ENCODE results near the gene TBC1D21. TPM values are rescaled to one million over a fixed set of nuclear protein-coding genes. Genes with fewer than 3 reads are reported as not detected.
"Not testable (repeated sequence)": the region's sequence is repeated elsewhere in the genome, so short reads cannot be mapped to it uniquely, and the experiment has no call there.

TBC1D21 gene
- total RNA-seq, 1 donor from 2014 or later = not detected

GRCh38 chr15:73927476-73928240 lies 54.3 kb downstream of the TBC1D21 start:
- no peak for DNase-seq (ENCODE audit: low read depth, low spot score)

- DNase-seq (ENCODE audit: low read depth, low spot score) = no peak
Observed at GRCh38 chr15:73928241-73928579, 54.8 kb downstream of the TBC1D21 start.

- no peak for DNase-seq (ENCODE audit: low read depth, low spot score)
Observed at GRCh38 chr15:73928971-73929627, 55.7 kb downstream of the TBC1D21 start.

GRCh38 chr15:73930371-73930770 lies 57.0 kb downstream of the TBC1D21 start:
- no peak for DNase-seq (ENCODE audit: low read depth, low spot score)

GRCh38 chr15:73930790-73931281 lies 57.5 kb downstream of the TBC1D21 start:
- DNase-seq (ENCODE audit: low read depth, low spot score) = no peak

GRCh38 chr15:73931441-73931840 lies 58.1 kb downstream of the TBC1D21 start:
- no peak for DNase-seq (ENCODE audit: low read depth, low spot score)

- DNase-seq (ENCODE audit: low read depth, low spot score) = no peak
Observed at GRCh38 chr15:73932381-73933191, 59.2 kb downstream of the TBC1D21 start.

GRCh38 chr15:73934281-73934680 lies 60.9 kb downstream of the TBC1D21 start:
- DNase-seq (ENCODE audit: low read depth, low spot score) = no peak

GRCh38 chr15:73935547-73935946 lies 62.2 kb downstream of the TBC1D21 start:
- DNase-seq (ENCODE audit: low read depth, low spot score) = no peak

GRCh38 chr15:73936181-73936580 lies 62.8 kb downstream of the TBC1D21 start:
- no peak for DNase-seq (ENCODE audit: low read depth, low spot score)

GRCh38 chr15:73936588-73937290 lies 63.4 kb downstream of the TBC1D21 start:
- no peak for DNase-seq (ENCODE audit: low read depth, low spot score)

GRCh38 chr15:73937296-73937695 lies 63.9 kb downstream of the TBC1D21 start:
- no peak for DNase-seq (ENCODE audit: low read depth, low spot score)

- DNase-seq (ENCODE audit: low read depth, low spot score) = no peak
Observed at GRCh38 chr15:73937726-73938125, 64.4 kb downstream of the TBC1D21 start.

GRCh38 chr15:73938516-73938915 lies 65.2 kb downstream of the TBC1D21 start:
- DNase-seq (ENCODE audit: low read depth, low spot score) = not testable (repeated sequence)

Other genes starting within 250 kb of the TBC1D21 start
- gene NPTN, start 240.2 kb upstream of the TBC1D21 start, total RNA-seq = 87.8 and 104 TPM in 2 replicates
- 39.8 and 87.2 TPM in 2 replicates for gene CD276, start 189.2 kb upstream of the TBC1D21 start, total RNA-seq
- 0.11 and 0.26 TPM in 2 replicates for gene INSYN1, start 120.2 kb upstream of the TBC1D21 start, total RNA-seq
- gene LOXL1, start 52.9 kb downstream of the TBC1D21 start, total RNA-seq = 0.28 and 4.4 TPM in 2 replicates
- 9.1 and 14.8 TPM in 2 replicates for gene STOML1, start 118.7 kb downstream of the TBC1D21 start, total RNA-seq
- gene PML, start 121.2 kb downstream of the TBC1D21 start, total RNA-seq = 28.4 and 30.4 TPM in 2 replicates
- gene GOLGA6A, start 209.0 kb downstream of the TBC1D21 start, total RNA-seq = not detected in 2 replicates